Natural killer cell (primary cell): ENCODE measurements around the gene POLK. TPM values are rescaled to one million over a fixed set of nuclear protein-coding genes. Genes with fewer than 3 reads are reported as not detected.

Experiments
- ATAC-seq, 3 donors: fragments of 150-1000 bp in 2 of 3; fragments of 200-7000 bp in 1 of 3; cut with Tn5 transposase; 1 replicate in 1 of 3; 2 replicates in 2 of 3; pipeline ENCODE4 v1.10.0; 2021; ENCODE audit warnings: mild to moderate bottlenecking in 2 of 3, moderate library complexity in 2 of 3
- DNase-seq, 2 donors: peaks; one replicate each; pipeline versions ENCODE4 v3.0.0 to v3.0.0-alpha.2; 2013 to 2021; ENCODE audit warnings: mixed read lengths in 1 of 2
- H3K27ac ChIP-seq: one replicate; pipeline ENCODE4 v1.5.1; 2013; ENCODE audit warnings: mild to moderate bottlenecking, low read length
- H3K27me3 ChIP-seq: one replicate; pipeline ENCODE4 v1.6.1; 2013; ENCODE audit warnings: low read length; ENCODE audit not compliant: control insufficient read depth, insufficient read depth
- H3K36me3 ChIP-seq: one replicate; pipeline ENCODE4 v1.6.1; 2013; ENCODE audit warnings: low read length; ENCODE audit not compliant: control insufficient read depth, insufficient read depth
- H3K4me1 ChIP-seq: one replicate; pipeline ENCODE4 v1.6.1; 2013; ENCODE audit warnings: low read length; ENCODE audit not compliant: control insufficient read depth, insufficient read depth
- H3K4me3 ChIP-seq: one replicate; pipeline ENCODE4 v1.5.1; 2013; ENCODE audit warnings: low read length
- H3K9me3 ChIP-seq: one replicate; pipeline ENCODE4 v1.6.1; 2013; ENCODE audit warnings: low read length; ENCODE audit not compliant: control insufficient read depth, insufficient read depth
- H3K27ac Mint-ChIP-seq, 2 donors: one replicate each; pipeline ENCODE4 v1.8.0; 2022; ENCODE audit warnings: mild to moderate bottlenecking in 2 of 2, mixed read lengths in 2 of 2, moderate library complexity in 1 of 2
- H3K27me3 Mint-ChIP-seq, 2 donors: one replicate each; pipeline ENCODE4 v1.8.0; 2022; ENCODE audit warnings: low read depth in 2 of 2, mixed read lengths in 2 of 2
- H3K36me3 Mint-ChIP-seq: one replicate; pipeline ENCODE4 v1.8.0; 2022; ENCODE audit warnings: mixed read lengths
- H3K4me1 Mint-ChIP-seq, 2 donors: one replicate each; pipeline ENCODE4 v1.8.0; 2022; ENCODE audit warnings: mixed read lengths in 2 of 2
- H3K4me3 Mint-ChIP-seq: one replicate; pipeline ENCODE4 v1.8.0; 2022; ENCODE audit warnings: mild to moderate bottlenecking, moderate library complexity, mixed read lengths
- H3K9me3 Mint-ChIP-seq, 2 donors: one replicate each; pipeline ENCODE4 v1.8.0; 2022; ENCODE audit warnings: mixed read lengths in 2 of 2
- CTCF ChIP-seq: fragments of 200-600 bp; IDR thresholded peaks from one replicate; pipeline ENCODE4 v1.8.0; 2022; ENCODE audit warnings: antibody characterized with exemption
- WGBS: methylation state at CpG from one replicate; pipeline ENCODE4 v1.1.7; 2013; ENCODE audit warnings: missing lambda C conversion rate; ENCODE audit not compliant: insufficient coverage; 5-methylcytosine and 5-hydroxymethylcytosine counted together
- intact Hi-C: fragments of 100-400 bp; cut with micrococcal nuclease; formaldehyde crosslinking; loops from one replicate; pipeline ENCODE4 v1.14.2; 2022
- total RNA-seq, 4 donors: library from RNA; stranded (reverse); fragments of 120-200 nt in 1 of 4; gene quantifications; one replicate each; pipeline versions ENCODE4 v1.2.3 to v1.2.4, GENCODE V29; 2013 to 2022

The POLK gene
- total RNA-seq, 3 donors from 2014 or later (not counting 1 experiment from before 2014, with no cell fraction given) = 16.8 to 21.5 (median 21.4) TPM

- no peaks in the 10 kb centered on the region for H3K27me3 ChIP-seq
- Mint-ChIP-seq H3K9me3 (no peaks in the 10 kb centered on the region), H3K36me3 (no peaks in the 10 kb centered on the region), H3K4me1 (no peaks in the 10 kb centered on the region), H3K27ac (no peak overlapping the region), H3K4me3 (no peak overlapping the region), H3K27me3 (peaks cover 0 to 5% of the 10 kb centered on the region in 2 donors)
- H3K36me3 ChIP-seq = no peaks in the 10 kb centered on the region
- ATAC-seq (no peak), DNase-seq (no peak)
- H3K4me3 ChIP-seq = no peak overlapping the region
- intact Hi-C loops = no loop called here
- WGBS = 97% methylated on average over 2 of the region's 2 CpGs
- H3K9me3 ChIP-seq = no peaks in the 10 kb centered on the region
- H3K27ac ChIP-seq = no peak overlapping the region
- TF ChIP-seq CTCF = no peak
- H3K4me1 ChIP-seq = no peaks in the 10 kb centered on the region
Observed at GRCh38 chr5:75630875-75631274, 119.2 kb downstream of the POLK start.

GRCh38 chr5:75632321-75632720 is 120.6 kb downstream of the POLK start:
- no peak for ATAC-seq
- Mint-ChIP-seq H3K9me3 (no peaks in the 10 kb centered on the region), H3K4me3 (no peak overlapping the region), H3K4me1 (no peaks in the 10 kb centered on the region), H3K27me3 (peaks cover 4 to 14% of the 10 kb centered on the region in 2 donors), H3K36me3 (no peaks in the 10 kb centered on the region), H3K27ac (no peak overlapping the region)
- WGBS = 95% methylated on average over 1 of the region's 1 CpG
- DNase-seq = no peak
- H3K27ac ChIP-seq = no peak overlapping the region
- no peaks in the 10 kb centered on the region for H3K9me3 ChIP-seq
- no peak overlapping the region for H3K4me3 ChIP-seq
- no peaks in the 10 kb centered on the region for H3K36me3 ChIP-seq
- H3K27me3 ChIP-seq = peaks cover 2% of the 10 kb centered on the region
- intact Hi-C loops = no loop called here
- no peaks in the 10 kb centered on the region for H3K4me1 ChIP-seq
- no peak for TF ChIP-seq CTCF

- 92% methylated on average over 1 of the region's 1 CpG for WGBS
- ATAC-seq = no peak
Observed at GRCh38 chr5:75637949-75638348, 126.3 kb downstream of the POLK start.

More at GRCh38 chr5:75637949-75638348, 126.3 kb downstream of the POLK start:
- Mint-ChIP-seq H3K27me3 (peaks cover 4 to 14% of the 10 kb centered on the region in 2 donors), H3K4me1 (no peaks in the 10 kb centered on the region), H3K4me3 (no peak overlapping the region), H3K36me3 (no peaks in the 10 kb centered on the region), H3K9me3 (no peaks in the 10 kb centered on the region), H3K27ac (no peak overlapping the region)
- H3K9me3 ChIP-seq = no peaks in the 10 kb centered on the region
- DNase-seq = no peak
- no peak overlapping the region for H3K27ac ChIP-seq
- intact Hi-C loops = no loop called here
- H3K36me3 ChIP-seq = no peaks in the 10 kb centered on the region
- no peak for TF ChIP-seq CTCF
- H3K4me3 ChIP-seq = no peak overlapping the region
- H3K4me1 ChIP-seq = no peaks in the 10 kb centered on the region
- peaks cover 2% of the 10 kb centered on the region for H3K27me3 ChIP-seq
